Skin of body (tissue), 2 donors: ENCODE results near the gene DCDC2C. TPM values are rescaled to one million over a fixed set of nuclear protein-coding genes. Genes with fewer than 3 reads are reported as not detected.

Experiments used
- DNase-seq: peaks from one replicate; lab custom pipeline; 2025; lab: John Stamatoyannopoulos, UW
- total RNA-seq: library from RNA; depleted of rRNA; stranded (reverse); fragments of >200 nt; gene quantifications from one replicate; pipeline ENCODE4 v1.2.3, GENCODE V29; 2014

The DCDC2C gene
- total RNA-seq, 1 donor from 2014 or later: 0.20 TPM

DNA sequence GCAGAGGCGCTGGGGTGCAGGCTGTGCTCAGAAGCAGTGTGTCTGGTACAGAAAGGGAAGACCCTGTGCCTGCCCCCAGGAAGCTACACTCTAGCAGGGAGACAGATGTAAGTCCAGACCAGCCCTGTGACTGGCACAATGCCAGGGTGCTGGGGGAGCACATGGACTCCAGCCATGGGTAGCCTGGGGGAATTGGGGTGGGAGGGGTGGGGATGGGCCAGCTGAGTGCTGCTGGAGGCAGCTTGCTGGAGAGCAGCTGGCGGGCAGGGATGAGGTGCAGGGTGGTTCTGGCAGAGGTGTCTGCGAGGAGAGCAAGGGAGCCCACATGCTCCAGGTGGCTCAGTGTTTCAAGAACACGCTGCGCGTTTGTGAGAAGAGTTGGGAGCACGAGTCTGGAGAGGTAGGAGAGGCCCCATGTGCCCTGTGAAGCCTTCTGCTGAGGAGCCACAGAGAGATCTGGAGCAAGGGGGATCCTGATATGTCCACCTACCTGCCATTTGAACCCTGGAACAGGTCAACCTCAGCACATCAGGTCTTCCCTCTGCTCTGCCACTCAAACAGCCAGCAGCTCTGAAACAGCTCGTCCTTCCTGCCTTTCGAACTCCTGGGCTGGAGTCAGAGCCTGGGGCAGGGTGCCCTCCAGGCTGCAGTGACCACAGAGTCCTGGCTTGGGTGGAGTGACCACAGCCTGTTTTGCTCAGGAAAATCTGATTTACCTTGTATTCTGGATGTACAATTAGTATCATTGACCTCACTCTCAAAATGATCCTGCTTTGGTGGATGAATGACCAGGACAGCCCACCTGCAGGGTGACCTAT, 30.3 kb upstream of the DCDC2C start:
- no peak for DNase-seq

DNA sequence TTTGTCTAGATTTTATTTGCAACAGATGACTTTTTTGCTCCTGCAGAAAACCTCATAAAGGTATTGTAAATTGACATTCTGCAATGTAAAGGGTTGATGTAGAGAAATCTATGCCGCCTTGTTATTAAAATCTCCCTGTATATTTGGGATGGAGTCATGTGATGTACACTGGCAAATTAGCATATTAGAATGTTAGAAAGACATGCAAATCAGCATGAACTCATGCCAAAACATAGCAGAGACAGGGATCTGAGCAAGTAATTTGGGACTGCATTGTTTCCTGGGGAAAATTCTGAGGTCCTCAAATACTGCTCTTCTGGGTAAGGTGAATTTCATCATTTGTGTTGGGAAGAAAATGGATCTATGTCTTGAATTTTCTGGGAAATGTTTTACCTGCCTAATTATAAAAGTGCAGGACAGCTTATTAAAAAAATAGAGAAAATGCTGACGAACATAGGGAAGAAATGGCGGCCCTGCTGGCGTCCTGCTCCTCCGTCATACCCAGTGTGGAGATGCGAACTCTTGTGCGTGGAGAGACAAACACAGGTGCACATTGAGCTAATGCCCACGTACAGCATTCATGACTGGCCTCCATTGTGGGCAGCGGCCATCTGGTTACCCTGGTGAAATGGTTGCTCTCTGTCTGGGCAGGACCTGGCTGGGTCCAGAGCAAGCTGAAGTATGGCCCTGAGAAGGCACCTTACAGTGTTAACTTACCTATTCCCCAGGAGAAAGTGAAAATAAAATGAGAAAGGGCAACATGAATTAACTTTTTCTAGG, 29.1 kb upstream of the DCDC2C start:
- DNase-seq: no peak

GRCh38 chr2:3675687-3676086, 27.7 kb upstream of the DCDC2C start:
- no peak for DNase-seq

- DNase-seq: no peak
Observed at GRCh38 chr2:3677436-3677835, 25.9 kb upstream of the DCDC2C start.

DNA sequence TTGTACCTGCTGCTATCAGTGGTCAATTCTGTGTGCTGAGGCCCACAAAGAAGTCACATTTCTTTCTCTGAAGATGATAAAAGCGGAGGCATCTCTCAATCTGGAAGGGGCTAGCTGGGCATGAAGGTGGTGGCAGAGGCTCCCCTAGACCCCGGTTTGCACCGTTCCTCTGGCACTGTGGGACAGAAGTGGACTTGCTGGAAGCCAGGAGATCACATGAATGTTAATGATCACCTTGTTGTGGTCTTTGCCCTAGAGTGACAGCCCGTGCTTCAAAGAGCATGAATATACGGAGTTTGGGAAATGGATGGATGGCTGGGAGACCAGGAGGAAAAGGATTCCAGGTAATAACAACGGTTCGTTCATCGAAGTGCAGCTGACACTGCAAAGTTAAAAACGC, 25.2 kb upstream of the DCDC2C start:
- DNase-seq: no peak

DNA sequence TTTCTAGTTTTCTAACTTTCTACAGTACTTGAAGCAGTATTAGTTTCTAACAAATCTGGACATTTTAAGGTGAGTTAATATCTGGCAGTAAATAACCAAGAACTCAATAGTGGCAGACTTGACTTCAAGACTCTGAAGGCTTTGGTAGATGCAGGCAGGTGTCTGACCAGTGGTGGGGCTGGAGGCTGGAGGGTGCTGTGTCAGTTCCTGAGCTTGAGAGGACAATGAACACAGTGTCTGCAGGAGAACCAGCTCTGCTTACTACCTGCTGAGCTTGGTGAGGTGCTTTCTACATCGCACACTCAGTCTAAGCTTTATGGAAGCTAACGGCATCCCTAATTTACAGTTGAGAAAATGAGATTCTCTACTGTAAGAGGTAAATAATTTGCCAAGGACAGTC, 24.2 kb upstream of the DCDC2C start:
- DNase-seq: no peak

DNA sequence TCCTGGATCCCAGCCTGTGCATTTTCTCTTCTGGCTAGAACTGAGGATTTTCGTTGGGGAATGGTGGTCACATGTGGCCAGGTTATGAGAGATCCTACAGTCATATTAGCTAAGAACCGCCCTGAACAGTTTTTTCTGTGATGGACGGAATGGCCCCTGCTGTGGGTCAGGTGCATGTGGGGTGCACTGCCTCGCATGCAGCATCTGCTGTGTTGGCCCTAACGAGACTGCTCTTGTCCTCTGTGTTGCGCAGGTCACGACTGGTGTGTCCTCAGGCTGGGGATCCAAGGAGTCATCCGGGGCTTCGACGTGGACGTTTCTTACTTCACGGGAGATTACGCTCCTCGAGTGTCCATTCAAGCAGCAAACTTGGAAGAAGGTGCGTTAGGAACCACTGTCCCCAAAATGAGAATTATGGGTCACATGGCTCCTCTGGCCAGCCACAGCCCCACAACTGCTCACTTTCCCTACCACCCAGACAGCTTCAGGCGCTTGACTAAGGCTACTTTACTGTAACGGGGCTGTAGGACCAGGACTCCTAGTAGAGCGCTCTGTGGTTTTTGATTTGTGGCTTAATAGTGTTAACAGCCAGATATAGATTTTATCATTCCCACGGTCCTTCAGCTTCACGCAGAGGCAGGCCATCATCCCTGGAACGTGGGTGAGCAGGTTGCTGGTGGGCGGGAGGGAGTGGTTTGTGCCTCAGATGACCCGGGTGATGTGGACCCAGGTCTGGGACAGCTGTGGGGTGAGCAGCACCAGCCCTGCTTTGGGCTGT, 23.6 kb upstream of the DCDC2C start:
- DNase-seq: no peak

DNA sequence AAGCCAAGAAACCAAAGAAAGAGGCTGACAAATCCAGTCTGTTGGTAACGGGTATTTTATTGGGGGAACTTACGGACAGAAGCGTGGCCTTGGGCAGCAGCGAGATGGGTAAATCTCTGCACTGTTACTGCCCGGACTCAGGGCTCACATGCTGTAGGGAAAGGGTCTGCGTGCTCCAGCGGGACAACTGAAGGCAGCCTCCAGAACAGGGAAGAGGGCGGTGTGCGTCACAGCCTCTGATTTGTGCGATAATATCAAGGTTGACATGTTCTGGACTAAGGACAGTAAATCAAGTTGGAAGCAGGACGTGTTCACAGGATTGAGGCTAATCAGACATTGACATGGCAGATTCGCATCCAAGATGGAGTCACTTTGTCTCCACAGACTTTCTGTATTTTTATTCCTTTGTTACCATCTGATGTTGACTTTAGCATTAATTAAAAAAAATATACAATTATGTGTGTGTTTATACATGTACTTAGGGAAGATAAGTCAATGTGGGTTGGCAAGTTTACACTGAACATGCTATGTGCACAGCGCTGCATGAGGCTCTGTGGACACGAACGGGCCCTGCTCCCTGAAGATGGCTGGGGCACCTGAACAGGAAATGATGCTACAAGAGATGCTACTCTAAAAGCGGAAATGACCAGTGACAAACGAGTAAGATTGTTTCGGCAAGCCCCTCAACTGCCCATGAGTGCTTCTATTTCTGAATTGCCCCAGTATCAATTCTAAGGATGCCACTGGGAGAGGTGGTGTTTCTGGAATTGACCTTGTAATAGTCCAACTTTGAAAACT, 22.6 kb upstream of the DCDC2C start:
- no peak for DNase-seq

GRCh38 chr2:3681625-3682024, 21.8 kb upstream of the DCDC2C start:
- no peak for DNase-seq

GRCh38 chr2:3682811-3683210, 20.6 kb upstream of the DCDC2C start:
- DNase-seq: no peak

- DNase-seq: no peak
Observed at GRCh38 chr2:3683748-3684454, 19.5 kb upstream of the DCDC2C start.

DNA sequence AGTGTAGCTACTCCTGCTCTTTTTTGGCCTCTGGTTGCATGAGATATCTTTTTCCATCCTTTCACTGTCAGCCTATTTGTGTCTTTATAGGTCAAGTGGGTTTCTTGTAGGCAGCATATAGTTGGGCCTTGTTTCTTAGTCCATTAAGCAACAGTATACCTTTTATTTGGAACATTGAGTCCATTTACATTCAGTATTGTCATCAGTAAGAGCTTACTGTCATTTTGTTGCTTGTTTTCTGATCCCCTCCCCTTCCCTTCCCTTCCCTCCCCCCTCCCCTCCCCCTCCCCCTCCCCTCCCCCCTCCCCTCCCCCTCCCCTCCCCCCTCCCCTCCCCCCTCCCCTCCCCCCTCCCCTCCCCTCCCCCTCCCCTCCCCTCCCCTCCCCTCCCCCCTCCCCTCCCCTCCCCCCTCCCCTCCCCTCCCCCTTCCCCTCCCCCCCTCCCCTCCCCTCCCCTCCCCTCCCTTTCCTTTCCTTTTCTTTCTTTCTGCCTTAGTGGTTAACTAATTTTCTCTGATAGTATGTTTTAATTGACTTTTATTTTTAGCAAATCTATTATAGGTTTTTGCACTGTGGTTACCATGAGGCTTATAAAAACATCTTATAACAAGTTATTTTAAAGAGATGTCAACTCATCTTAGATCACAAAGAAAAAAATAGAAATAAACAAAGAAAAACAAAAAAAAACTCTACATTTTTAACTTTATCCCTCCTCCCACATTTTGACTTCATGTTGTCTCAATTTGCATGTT, 13.2 kb upstream of the DCDC2C start:
- no peak for DNase-seq

DNA sequence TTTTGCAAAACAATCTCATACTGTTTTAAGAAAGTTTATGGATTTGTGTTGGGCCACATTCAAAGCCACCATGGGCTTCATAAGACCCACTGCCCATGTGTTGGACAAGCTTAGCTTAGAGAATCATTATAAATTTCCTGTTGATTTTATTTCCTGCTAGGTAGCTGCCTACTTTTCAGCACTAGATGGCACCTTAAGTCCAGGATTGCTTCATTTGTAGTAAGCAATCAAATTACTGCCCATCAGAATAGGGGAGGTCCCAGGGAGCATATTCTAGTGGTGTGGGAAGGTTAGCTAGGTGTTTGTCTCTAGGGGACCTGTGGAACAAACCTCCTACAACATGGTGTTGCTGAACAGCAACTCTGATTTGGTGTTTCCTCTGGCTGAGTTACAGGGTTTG, 11.0 kb upstream of the DCDC2C start:
- no peak for DNase-seq

DNA sequence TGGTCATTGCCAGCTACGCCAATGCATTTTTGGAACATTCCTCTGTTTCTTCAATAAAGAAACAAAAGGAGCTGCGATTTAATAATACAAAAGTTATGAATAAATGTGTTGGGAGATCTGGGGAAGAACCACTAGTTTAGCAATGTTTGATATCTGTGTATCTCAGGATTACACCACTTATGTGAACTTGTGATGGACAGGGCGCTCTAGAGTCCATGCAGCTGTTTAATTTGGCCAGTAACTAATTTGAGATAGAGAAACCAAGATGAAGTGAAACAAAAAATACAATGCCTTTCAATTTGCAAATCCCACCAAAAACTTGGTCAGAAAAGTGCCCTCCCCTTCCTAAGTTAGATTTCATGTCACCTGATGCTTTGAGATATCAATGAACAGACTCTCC, 6.8 kb upstream of the DCDC2C start:
- no peak for DNase-seq

DNA sequence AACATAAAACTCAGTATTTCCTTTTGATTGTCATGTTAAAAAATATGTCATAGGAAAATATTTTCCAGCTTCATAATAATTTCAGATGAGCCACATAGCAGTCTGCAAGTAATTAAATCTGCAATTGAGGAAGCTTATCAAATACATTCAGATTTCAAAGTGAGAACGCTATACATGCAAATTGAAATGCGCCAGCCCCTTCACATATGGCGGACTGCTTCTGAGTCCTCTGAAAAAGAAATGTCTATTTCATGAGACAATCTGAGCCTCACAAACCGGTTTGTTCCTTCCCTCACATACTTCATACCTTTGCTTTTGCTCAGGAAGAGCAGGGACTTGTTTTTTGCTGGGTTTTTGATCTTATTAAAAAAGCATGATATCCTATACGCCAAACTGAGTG, 2.3 kb upstream of the DCDC2C start:
- no peak for DNase-seq

GRCh38 chr2:3703757-3704355, 481 bp downstream of the DCDC2C start:
- DNase-seq: no peak

DNA sequence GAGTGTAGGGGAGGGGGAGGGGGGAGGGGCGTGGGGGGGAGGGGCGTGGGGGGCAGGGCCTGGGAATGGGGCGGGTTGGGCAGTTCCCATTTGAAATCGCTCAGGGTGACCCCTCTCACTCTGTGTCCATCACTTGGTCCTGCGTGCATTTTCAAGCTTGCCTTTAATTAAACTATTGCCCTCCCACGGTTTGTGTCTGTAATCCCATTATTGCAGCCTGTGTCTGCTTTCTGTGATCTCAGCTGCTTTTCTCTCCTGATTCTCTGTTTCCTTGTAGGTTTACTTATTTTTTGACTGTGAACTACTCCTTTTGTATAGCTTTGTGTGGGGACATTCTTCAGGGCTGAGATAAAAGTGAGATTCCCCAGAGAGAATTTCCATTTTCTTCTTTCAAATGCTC, 1.3 kb downstream of the DCDC2C start:
- no peak for DNase-seq

DNA sequence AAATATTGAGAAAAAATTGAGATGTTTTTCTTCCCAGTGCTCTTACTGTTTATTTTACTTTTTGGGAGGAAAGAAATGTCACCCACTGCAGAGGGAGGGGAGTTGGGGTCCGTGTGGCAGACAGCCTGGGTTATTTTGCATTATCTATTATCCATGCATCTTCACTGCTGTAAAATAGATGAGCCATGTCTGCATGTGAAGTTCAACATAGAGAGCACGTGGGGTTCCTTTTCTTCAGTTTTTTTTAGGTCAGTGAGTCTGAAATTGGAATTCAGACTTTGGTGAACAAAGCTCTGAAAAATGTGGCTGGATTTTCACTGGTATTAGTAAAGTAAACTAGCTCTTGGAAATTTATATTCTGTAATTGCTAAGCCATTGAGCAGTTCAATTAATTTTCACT, 2.4 kb downstream of the DCDC2C start:
- no peak for DNase-seq

DNA sequence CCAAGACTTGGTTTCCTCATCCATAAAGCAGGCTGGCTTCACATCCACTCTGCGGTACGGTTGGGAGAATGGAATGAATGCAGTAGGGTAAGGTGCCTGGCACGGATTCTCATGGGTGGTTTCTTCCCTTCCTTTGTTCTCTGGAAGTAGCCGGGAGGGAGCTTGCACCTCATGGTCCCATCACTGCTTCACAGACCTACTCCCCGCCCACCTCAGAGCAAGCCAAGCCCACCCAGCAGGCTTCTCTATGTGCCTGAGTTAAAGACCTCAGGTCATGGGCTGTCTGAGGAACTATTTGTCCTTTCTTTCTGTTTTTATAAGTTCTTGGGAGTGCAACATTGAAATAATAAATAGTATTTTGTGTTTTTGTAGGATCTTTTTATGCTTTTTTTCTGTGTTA, 3.5 kb downstream of the DCDC2C start:
- DNase-seq: no peak

DNA sequence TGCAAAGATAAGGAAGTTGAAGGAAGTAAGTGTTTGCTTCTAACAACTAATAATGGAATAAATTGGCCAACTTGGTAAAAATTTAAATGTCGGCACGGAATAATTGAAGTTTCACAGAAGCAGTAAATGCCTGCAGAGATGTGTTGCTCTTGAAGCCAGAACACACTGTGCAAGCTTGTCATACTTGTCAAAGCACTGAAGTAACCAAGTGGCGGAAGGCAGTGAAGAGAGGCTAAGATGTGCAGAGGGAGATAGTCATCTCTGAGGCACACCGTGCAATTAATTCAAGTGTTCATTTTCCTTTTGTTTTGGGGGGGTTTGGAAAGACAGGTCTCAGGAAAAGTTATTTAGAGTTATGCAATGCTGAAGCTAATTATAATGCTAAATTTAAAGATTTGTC, 5.2 kb downstream of the DCDC2C start:
- no peak for DNase-seq
